NB4 (cell line): ENCODE results near the gene MYH1.

Experiments used
- CTCF ChIP-seq: IDR thresholded peaks from one replicate; pipeline ENCODE4 v1.5.1; 2012; ENCODE audit warnings: low read depth, low read length
- MAX ChIP-seq: IDR thresholded peaks from 2 replicates; pipeline ENCODE4 v1.6.1; 2011; ENCODE audit warnings: low read depth, low read length
- MYC ChIP-seq: IDR thresholded peaks from 2 replicates; pipeline ENCODE4 v1.6.1; 2011; ENCODE audit warnings: low read depth, low read length
- POLR2A ChIP-seq: IDR thresholded peaks from 2 replicates; pipeline ENCODE4 v1.6.1; 2011; ENCODE audit warnings: mild to moderate bottlenecking; ENCODE audit not compliant: insufficient read length; ENCODE audit errors: extremely low read depth

GRCh38 chr17:10499950-10500349 lies 18.4 kb downstream of the MYH1 start:
- no peak for TF ChIP-seq POLR2A
- TF ChIP-seq CTCF, result no peak
- TF ChIP-seq MAX, result no peak
- no peak for TF ChIP-seq MYC
